ENCODE data around the gene ABCD1. TPM values are rescaled to one million over a fixed set of nuclear protein-coding genes. Genes with fewer than 3 reads are reported as not detected.

The ABCD1 gene
- total RNA-seq, 1 donor from 2014 or later: 8.0 TPM

DNA sequence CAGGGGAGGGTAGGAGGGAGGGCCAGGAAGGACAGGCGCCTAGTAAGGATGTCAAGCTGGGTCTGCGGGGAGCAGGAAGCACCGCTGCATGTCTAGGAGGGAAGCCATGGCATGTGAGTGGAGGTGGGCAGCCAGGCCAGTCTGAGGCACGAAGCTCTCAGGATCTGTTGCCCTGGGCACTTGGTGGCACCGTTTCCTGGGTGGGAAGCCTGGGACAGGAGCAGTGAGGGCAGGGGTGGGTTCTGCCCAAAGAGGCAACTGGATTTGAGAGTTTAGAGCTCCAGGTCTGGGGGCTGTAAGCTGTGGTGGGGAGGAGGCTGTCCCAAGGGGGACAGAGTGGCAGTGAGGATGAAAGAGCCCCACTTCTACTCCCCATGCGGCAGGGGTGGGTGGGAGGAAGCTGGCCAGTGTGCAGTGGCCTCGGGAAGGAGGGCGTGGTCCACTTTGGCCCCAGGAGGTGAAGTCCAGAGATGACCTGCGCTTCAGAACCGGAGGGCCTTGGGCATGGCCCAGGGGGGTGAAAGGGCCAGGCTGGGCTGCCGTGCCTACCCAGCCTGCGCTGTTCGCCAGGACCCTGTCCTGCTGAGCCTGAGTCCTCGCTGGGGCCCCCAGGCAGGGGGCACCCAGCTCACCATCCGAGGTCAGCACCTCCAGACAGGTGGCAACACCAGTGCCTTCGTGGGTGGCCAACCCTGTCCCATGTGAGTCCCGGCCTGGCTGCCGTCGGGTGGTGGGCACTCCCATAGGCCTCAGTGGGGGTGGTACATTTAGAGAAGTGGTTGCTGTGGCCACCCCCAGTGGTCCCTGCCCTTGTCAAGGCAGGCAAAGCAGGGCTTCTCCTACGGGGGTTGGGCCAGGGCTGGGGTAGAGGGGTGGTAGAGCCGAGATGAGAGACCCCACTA, 47.9 kb downstream of the ABCD1 start:
- no peaks in the 10 kb centered on the region for H3K4me1 Mint-ChIP-seq (ENCODE audit: unreplicated experiment)
- TF ChIP-seq, protein P1, sequence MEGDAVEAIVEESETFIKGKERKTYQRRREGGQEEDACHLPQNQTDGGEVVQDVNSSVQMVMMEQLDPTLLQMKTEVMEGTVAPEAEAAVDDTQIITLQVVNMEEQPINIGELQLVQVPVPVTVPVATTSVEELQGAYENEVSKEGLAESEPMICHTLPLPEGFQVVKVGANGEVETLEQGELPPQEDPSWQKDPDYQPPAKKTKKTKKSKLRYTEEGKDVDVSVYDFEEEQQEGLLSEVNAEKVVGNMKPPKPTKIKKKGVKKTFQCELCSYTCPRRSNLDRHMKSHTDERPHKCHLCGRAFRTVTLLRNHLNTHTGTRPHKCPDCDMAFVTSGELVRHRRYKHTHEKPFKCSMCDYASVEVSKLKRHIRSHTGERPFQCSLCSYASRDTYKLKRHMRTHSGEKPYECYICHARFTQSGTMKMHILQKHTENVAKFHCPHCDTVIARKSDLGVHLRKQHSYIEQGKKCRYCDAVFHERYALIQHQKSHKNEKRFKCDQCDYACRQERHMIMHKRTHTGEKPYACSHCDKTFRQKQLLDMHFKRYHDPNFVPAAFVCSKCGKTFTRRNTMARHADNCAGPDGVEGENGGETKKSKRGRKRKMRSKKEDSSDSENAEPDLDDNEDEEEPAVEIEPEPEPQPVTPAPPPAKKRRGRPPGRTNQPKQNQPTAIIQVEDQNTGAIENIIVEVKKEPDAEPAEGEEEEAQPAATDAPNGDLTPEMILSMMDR (conservative IDR thresholded peaks at IDR 0.05): no peak
- H3K27me3 Mint-ChIP-seq: no peaks in the 10 kb centered on the region
- H3K9me3 Mint-ChIP-seq: no peaks in the 10 kb centered on the region
- H3K27ac Mint-ChIP-seq: no peak overlapping the region
- no peaks in the 10 kb centered on the region for H3K36me3 Mint-ChIP-seq
- DNase-seq (ENCODE audit: extremely low spot score, unreplicated experiment): no peak
- no peak overlapping the region for H3K4me3 Mint-ChIP-seq

DNA sequence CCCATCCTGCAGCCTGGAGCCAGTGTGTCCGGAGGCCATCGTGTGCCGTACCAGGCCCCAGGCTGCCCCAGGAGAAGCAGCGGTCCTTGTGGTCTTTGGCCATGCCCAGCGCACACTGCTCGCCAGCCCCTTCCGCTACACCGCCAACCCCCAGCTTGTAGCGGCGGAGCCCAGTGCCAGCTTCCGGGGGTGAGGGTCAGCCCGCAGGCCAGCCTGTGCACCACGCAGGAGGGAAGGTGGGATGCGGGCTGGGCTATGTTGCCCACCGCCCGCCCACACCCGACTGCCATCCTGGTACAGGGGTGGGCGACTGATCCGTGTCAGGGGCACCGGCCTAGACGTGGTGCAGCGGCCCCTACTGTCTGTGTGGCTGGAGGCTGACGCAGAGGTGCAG, 48.6 kb downstream of the ABCD1 start:
- Mint-ChIP-seq H3K4me3 (no peak overlapping the region), H3K27me3 (no peaks in the 10 kb centered on the region), H3K36me3 (no peaks in the 10 kb centered on the region), H3K27ac (no peak overlapping the region), H3K9me3 (no peaks in the 10 kb centered on the region), H3K4me1 (ENCODE audit: unreplicated experiment) (no peaks in the 10 kb centered on the region)
- no peak for DNase-seq (ENCODE audit: extremely low spot score, unreplicated experiment)
- TF ChIP-seq, protein P1 (conservative IDR thresholded peaks at IDR 0.05): no peak

DNA sequence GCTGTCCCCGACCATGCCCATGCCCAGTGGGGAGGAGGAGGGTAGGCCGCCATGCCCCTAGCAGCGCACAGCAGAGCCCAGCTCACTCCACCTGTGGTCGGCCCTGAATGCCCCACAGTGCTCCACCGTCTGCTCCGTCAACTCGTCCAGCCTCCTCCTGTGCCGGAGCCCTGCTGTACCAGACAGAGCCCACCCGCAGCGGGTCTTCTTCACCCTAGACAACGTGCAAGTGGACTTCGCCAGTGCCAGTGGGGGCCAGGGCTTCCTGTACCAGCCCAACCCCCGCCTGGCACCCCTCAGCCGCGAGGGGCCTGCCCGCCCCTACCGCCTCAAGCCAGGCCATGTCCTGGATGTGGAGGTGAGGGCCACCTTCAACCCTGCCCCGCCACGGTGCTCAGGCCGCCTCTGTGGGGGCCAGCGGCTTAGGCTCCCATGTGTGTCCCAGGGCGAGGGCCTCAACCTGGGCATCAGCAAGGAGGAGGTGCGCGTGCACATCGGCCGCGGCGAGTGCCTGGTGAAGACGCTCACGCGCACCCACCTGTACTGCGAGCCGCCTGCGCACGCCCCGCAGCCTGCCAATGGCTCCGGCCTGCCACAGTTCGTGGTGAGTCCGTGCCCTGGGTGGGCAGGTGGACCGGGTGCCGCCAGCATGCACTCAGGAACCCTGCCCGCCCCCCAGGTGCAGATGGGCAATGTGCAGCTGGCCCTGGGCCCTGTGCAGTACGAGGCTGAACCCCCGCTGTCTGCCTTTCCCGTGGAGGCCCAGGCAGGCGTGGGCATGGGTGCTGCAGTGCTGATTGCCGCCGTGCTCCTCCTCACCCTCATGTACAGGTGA, 49.3 kb downstream of the ABCD1 start:
- H3K9me3 Mint-ChIP-seq: no peaks in the 10 kb centered on the region
- no peak overlapping the region for H3K27ac Mint-ChIP-seq
- H3K36me3 Mint-ChIP-seq: no peaks in the 10 kb centered on the region
- H3K27me3 Mint-ChIP-seq: no peaks in the 10 kb centered on the region
- H3K4me1 Mint-ChIP-seq (ENCODE audit: unreplicated experiment): no peaks in the 10 kb centered on the region
- no peak overlapping the region for H3K4me3 Mint-ChIP-seq
- TF ChIP-seq, protein P1 (conservative IDR thresholded peaks at IDR 0.05): no peak
- DNase-seq (ENCODE audit: extremely low spot score, unreplicated experiment): no peak

DNA sequence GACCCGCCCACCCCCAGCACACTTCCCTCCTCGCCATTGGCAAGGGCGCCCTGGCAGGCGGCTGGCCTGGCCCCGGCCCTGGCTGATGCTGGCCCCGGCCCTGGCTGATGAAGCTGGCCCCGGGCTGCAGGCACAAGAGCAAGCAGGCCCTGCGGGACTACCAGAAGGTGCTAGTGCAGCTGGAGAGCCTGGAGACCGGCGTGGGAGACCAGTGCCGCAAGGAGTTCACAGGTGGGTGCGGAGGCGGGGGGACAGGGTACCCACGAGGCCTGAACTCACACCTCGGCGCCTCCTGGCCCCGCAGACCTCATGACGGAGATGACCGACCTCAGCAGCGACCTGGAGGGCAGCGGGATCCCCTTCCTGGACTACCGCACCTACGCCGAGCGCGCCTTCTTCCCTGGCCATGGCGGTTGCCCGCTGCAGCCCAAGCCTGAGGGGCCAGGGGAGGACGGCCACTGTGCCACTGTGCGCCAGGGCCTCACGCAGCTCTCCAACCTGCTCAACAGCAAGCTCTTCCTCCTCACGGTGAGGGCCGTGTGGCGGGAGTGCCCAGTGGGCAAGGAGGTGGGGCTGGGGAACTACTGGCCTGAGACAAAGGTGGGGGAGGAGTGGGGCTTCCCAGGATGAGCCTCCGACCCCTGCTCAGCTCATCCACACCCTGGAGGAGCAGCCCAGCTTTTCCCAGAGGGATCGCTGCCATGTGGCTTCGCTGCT, 50.1 kb downstream of the ABCD1 start:
- no peaks in the 10 kb centered on the region for H3K27me3 Mint-ChIP-seq
- H3K36me3 Mint-ChIP-seq: no peaks in the 10 kb centered on the region
- no peak overlapping the region for H3K27ac Mint-ChIP-seq
- H3K4me1 Mint-ChIP-seq (ENCODE audit: unreplicated experiment): no peaks in the 10 kb centered on the region
- H3K9me3 Mint-ChIP-seq: no peaks in the 10 kb centered on the region
- H3K4me3 Mint-ChIP-seq: no peak overlapping the region
- DNase-seq (ENCODE audit: extremely low spot score, unreplicated experiment): no peak
- TF ChIP-seq, protein P1 (conservative IDR thresholded peaks at IDR 0.05): no peak

DNA sequence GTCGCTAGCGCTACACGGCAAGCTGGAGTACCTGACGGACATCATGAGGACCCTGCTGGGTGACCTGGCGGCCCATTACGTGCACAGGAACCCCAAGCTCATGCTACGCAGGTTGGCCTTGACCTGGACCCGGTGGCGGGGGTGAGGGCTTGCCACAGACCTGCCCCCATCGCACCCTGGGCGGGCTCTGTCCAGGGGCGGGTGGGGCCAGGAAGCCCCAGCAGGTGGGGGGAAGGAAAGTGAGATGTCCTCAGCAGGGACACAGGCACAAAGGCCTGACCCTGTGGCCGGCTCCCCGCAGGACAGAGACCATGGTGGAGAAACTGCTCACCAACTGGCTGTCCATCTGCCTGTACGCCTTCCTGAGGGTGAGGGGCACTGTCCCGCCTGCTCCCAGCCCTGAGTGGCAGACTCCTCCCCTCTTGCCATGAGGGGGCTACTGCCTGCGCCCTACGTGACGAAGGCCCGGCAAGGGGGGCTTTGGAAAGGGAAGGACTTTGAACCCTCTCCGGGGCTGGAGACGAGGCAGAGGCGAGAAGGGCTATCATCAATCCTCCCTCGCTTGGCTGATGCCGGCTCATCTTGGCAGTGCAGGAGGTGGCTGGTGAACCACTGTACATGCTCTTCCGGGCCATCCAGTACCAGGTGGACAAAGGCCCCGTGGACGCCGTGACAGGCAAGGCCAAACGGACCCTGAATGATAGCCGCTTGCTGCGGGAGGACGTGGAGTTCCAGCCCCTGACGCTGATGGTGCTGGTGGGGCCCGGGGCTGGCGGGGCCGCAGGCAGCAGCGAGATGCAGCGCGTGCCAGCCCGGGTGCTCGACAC, 50.9 kb downstream of the ABCD1 start:
- TF ChIP-seq, protein P1 (conservative IDR thresholded peaks at IDR 0.05): no peak
- no peak overlapping the region for H3K27ac Mint-ChIP-seq
- no peaks in the 10 kb centered on the region for H3K36me3 Mint-ChIP-seq
- H3K27me3 Mint-ChIP-seq: no peaks in the 10 kb centered on the region
- no peaks in the 10 kb centered on the region for H3K9me3 Mint-ChIP-seq
- H3K4me1 Mint-ChIP-seq (ENCODE audit: unreplicated experiment): no peaks in the 10 kb centered on the region
- H3K4me3 Mint-ChIP-seq: no peak overlapping the region
- no peak for DNase-seq (ENCODE audit: extremely low spot score, unreplicated experiment)

Measured in type B pancreatic cell (in vitro differentiated cells).